Activated effector memory CD4-positive, alpha-beta T cell treated with anti-CD3 and anti-CD28 coated beads, Interleukin-2, amount 50 U/mL, for 16 hours (primary cell): Measurements from ENCODE around the gene CNBD2.
"Not testable (repeated sequence)": the region's sequence is repeated elsewhere in the genome, so short reads cannot be mapped to it uniquely, and the experiment has no call there.

Source experiments
- DNase-seq: peaks from one replicate; pipeline ENCODE4 v3.0.0-alpha.2; 2020

Gene CNBD2

GRCh38 chr20:35967979-35968640, at the start of gene CNBD2:
CNBD2 (plus strand) TSS chr20:35968590; CDS start chr20:35968763, 173 bp downstream.
- no peak for DNase-seq

GRCh38 chr20:35920523-35920922, 47.9 kb upstream of the CNBD2 start:
- no peak for DNase-seq

DNA sequence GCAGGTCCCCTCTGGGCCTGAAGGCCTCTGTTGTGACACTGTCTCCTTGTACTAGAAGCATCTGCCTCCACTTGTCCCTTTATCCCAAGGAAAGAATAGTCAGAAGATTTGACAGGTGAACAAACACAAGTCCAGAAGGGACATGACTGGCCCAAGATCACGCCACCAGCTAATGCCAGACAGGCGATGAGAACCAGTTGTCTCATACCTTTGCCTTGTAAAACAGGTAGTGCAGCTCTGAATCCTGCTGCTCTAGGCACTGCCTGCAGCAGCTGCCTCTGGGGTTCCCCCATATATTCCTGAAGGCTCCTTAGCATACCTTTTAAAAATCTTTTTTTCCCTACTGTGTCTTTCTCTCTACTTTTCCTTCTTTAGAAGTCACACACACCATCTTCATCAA, 39.1 kb upstream of the CNBD2 start:
- no peak for DNase-seq

GRCh38 chr20:35934050-35934449, 34.3 kb upstream of the CNBD2 start:
- no peak for DNase-seq

GRCh38 chr20:35939264-35939663, 29.1 kb upstream of the CNBD2 start:
- DNase-seq, result no peak

DNA sequence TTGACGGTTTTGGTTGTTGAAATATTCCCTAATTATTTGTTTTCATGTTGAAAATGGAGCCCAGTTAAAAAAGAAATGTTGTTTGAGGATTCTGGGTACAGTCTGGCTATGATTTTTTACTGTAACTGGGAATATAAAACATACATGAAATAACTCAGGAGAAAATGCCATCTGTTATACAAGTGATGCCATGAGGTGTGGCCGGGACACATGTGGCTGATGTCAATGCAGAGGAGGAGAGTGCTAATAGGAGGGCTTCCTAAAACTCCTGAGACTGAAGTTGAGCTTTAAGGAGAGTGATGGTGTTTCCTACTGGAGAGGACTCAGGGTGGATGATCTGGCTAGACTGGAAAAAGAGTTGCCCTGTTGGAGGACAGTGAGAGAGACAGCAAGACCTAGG, 26.8 kb upstream of the CNBD2 start:
- DNase-seq, result no peak

DNA sequence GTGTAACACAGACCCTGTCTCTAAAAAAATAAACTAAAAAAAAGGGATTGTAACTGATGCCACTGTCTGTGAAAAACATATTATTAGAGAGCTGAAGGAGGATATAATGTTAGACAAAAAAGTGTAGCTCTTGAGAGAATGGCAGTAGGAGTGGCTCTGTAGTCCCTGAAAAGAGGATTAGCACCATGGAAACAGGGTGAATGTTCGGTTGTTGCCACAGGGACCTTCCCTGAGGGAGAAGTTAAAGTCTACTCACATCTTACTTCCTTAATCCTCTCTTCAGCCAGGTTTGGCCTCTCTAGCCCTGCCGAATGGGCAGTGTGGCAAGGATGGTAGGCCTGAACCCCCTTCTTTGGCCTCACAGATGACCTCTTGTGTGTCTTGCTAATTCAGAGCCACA, 26.1 kb upstream of the CNBD2 start:
- no peak for DNase-seq

DNA sequence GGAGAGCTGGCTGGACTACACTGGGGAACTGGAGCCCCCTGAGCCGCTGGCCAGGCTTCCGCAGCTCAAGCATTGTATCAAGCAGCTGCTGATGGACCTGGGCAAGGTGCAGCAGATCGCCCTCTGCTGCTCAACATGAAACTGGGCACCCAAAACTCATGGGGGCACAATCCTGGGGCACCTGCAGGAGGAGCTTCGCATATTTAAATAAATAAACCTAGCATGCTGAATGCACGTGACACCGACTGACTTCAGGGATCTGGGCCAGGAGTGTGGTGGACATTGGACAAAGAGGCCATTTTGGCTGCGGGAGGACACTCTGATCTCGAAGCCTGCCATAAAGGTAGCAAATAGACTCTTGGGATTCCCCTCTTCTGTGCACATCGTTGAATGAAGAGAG, 20.9 kb upstream of the CNBD2 start:
- DNase-seq, result peak; percentile 65

GRCh38 chr20:35947907-35948306, 20.5 kb upstream of the CNBD2 start:
- no peak for DNase-seq

GRCh38 chr20:35950093-35950492, 18.3 kb upstream of the CNBD2 start:
- DNase-seq, result no peak

- not testable (repeated sequence) for DNase-seq
These were observed 16.3 kb upstream of the CNBD2 start for GRCh38 chr20:35952080-35952479.

DNA sequence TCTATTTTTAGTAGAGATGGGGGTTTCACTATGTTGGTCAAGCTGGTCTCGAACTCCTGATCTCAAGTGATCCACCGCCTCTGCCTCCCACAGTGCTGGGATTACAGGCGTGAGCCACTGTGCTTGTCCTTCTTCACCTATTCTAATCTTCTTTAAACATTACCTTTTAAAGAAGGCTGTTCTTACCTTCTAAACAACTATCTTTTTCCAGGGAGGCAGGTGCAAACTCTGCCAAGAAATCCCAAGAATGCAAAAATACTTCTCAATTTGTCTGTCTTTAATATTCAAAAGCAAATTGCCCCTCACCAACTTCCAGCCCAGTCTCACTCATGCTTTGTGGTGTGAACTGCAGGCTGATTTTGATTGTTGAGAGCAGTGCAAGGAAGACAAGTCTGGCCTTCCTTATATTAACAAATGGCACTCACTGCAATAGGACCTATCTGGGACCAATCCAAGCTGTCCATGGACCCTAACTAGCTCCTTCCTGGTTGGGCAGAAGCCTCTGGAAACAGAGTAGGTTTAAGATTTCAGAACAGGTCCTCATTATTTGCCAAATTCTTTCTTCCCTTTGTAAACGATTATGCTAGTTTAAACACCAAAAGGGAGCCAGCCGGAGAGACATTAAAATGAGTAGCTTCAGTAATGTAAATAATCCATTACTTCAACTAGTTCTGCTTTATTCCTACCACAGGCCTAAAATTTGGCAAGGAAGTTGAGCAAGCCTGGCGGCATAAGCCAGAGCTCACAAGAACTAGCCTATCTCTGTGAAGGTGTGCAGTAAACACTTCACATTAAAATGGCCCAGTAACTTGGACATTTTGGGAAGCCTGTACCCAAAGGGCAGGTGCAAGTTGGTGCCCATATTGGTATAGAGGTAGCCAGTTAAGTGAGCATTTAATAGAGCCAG, 15.7 kb upstream of the CNBD2 start:
- no peak for DNase-seq

DNA sequence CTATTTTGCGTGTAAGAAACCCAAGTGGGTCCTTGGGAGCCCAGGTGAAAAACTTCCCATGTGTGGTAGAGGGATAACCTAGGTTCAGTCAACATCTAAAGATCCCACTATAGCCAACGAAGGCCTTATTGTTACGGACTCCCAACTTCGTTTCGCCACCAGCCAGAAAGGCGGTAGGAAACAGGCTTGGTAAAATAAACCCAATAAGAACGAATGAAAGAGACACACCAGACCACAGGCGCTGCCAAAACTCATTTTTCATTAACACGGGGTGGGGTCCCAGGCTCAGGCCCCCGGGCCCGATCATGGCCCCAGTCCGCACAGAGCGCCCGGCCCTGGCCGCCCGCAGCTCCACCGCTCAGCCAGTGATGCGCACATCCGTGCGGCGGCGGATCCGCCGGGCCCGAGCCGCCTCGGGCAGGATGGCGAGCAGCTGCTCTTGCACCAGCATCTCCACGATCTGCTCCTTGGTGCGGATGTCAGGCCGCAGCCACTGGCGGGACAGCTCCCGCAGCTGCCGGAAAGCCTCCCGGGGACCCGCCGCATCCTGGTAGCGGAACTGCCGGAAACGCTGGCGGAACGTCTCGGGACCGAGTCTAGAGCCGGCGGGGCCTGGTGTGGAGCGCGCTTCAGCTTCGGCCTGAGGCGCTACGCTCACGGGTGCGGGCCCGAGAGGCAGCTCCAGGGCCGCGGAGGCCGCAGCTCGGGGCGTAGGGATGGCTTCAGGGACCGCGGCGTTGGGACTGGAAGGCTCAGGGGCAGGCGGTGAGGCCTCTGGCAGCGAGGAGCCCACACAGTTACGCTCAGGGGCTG, 14.8 kb upstream of the CNBD2 start:
- DNase-seq, result peak; percentile 89

- DNase-seq, result peak; percentile 98
These were observed 14.0 kb upstream of the CNBD2 start, which contains the start of gene SCAND1 for GRCh38 chr20:35954200-35954906. SCAND1 (minus strand) TSS chr20:35954502; CDS start chr20:35954284, 218 bp downstream.

- DNase-seq, result no peak
These were observed 13.5 kb upstream of the CNBD2 start for GRCh38 chr20:35954907-35955251.

- no peak for DNase-seq
These were observed 11.8 kb upstream of the CNBD2 start for GRCh38 chr20:35956616-35957015.

DNA sequence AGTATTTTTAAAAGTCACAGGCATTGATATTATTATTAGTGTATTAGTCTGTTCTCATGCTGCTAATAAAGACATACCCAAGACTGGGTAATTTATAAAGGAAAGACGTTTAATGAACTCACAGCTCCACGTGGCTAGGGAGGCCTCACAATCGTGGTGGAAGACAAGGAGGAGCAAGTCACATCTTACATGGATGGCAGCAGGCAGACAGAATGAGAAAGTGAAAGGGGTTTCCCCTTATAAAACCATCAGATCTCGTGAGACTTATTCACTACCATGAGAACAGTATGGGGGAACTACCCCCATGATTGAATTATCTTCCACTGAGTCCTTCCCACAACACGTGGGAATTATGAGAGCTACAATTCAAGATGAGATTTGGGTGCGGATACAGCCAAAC, 9.1 kb upstream of the CNBD2 start:
- not testable (repeated sequence) for DNase-seq

GRCh38 chr20:35963878-35964277, 4.5 kb upstream of the CNBD2 start:
- DNase-seq, result no peak

- DNase-seq, result no peak
These were observed 540 bp downstream of the CNBD2 start for GRCh38 chr20:35968930-35969329.

DNA sequence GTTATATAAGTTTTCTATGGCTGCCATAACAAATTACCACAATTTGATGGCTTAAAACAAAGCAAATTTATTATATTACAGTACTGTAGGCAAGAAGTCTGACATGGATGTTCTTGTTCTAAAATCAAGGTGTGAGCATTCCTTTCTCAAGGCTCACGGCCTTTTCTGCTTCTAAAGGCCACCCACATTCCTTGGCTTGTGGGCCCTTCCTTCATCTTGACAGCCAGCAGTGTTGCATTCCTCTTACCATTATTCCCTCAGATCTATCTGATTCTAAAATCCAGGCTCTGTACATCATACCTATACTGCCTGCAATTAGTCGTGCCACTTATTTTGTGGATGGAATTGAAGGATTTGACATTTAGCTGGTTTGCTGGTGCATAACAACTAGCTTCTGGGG, 3.6 kb downstream of the CNBD2 start:
- no peak for DNase-seq

GRCh38 chr20:35972462-35972861, 4.1 kb downstream of the CNBD2 start:
- no peak for DNase-seq

- no peak for DNase-seq
These were observed 5.9 kb downstream of the CNBD2 start for GRCh38 chr20:35974256-35974655.
